ENCODE measurements around the gene SELENOO.

- no peak for TF ChIP-seq CTCF (IDR thresholded peaks at IDR 0.05)
- no peak for TF ChIP-seq POLR2A (IDR thresholded peaks at IDR 0.05)
- TF ChIP-seq POLR2AphosphoS5 (IDR thresholded peaks at IDR 0.05), result no peak
Observed at GRCh38 chr22:50184004-50184901, 16.6 kb upstream of the SELENOO start.

Data from breast epithelium (tissue), 3 donors.